T-helper 2 cell treated with Interferon-gamma antibody and Interleukin-4, amounts not matched to agents 100 ng/mL and 5 ng/mL, for 36 hours (primary cell): ENCODE results near the gene SCN5A. TPM values are rescaled to one million over a fixed set of nuclear protein-coding genes. Genes with fewer than 3 reads are reported as not detected.

Experiments used
- intact Hi-C: fragments of 100-400 bp; cut with micrococcal nuclease; formaldehyde crosslinking; loops from one replicate; pipeline ENCODE4 v1.15.1; 2023
- total RNA-seq: library from RNA; stranded (reverse); gene quantifications from 2 replicates; pipeline ENCODE4 v1.2.3, GENCODE V29; 2022

SCN5A gene
- total RNA-seq, 1 donor from 2014 or later, result 0.02 TPM

- intact Hi-C loops, result no loop called here
Observed at GRCh38 chr3:38509732-38510131, 139.8 kb downstream of the SCN5A start.

GRCh38 chr3:38507120-38507519 lies 142.4 kb downstream of the SCN5A start:
- intact Hi-C loops, result no loop called here

- intact Hi-C loops, result no loop called here
Observed at GRCh38 chr3:38500688-38501417, 148.6 kb downstream of the SCN5A start.

Other genes with a start within 250 kb of the SCN5A start
- 6.8 and 7.3 TPM in 2 replicates for gene ACVR2B, start 195.8 kb downstream of the SCN5A start, total RNA-seq
- gene EXOG, start 153.3 kb downstream of the SCN5A start, total RNA-seq, result 22.7 and 23.2 TPM in 2 replicates
- not detected in 2 replicates for gene SCN10A, start 166.5 kb upstream of the SCN5A start, total RNA-seq